ENCODE measurements around the gene PTPRG.

PTPRG gene

GRCh38 chr3:61876797-61877196, 315.4 kb downstream of the PTPRG start:
- no peak overlapping the region for H3K27ac ChIP-seq

GRCh38 chr3:61877359-61878138, 316.2 kb downstream of the PTPRG start:
- TF ChIP-seq ZFX (IDR thresholded peaks at IDR 0.05) (no peak), CTCF (conservative IDR thresholded peaks at IDR 0.05) (no peak; the same call in 1 of the 2 replicates)
- no peak overlapping the region for H3K27ac ChIP-seq

More at GRCh38 chr3:61876797-61877196, 315.4 kb downstream of the PTPRG start:
- no peak for TF ChIP-seq CTCF (conservative IDR thresholded peaks at IDR 0.05)
- no peak for TF ChIP-seq ZFX (IDR thresholded peaks at IDR 0.05)

- no peak for TF ChIP-seq CTCF (conservative IDR thresholded peaks at IDR 0.05)
- TF ChIP-seq ZFX (IDR thresholded peaks at IDR 0.05), result no peak
- no peak overlapping the region for H3K27ac ChIP-seq
Observed at GRCh38 chr3:61882253-61882652, 320.9 kb downstream of the PTPRG start.

- H3K27ac ChIP-seq, result no peak overlapping the region
- no peak for TF ChIP-seq ZFX (IDR thresholded peaks at IDR 0.05)
- TF ChIP-seq CTCF (conservative IDR thresholded peaks at IDR 0.05), result no peak
Observed at GRCh38 chr3:61884794-61885193, 323.4 kb downstream of the PTPRG start.

- no peak for TF ChIP-seq ZFX (IDR thresholded peaks at IDR 0.05)
- TF ChIP-seq CTCF (conservative IDR thresholded peaks at IDR 0.05), result no peak
- no peak overlapping the region for H3K27ac ChIP-seq
Observed at GRCh38 chr3:61885414-61885813, 324.0 kb downstream of the PTPRG start.

GRCh38 chr3:61887206-61887605, 325.8 kb downstream of the PTPRG start:
- H3K27ac ChIP-seq, result no peak overlapping the region
- TF ChIP-seq ZFX (IDR thresholded peaks at IDR 0.05) (no peak), CTCF (conservative IDR thresholded peaks at IDR 0.05) (no peak)

GRCh38 chr3:61889259-61889658, 327.9 kb downstream of the PTPRG start:
- TF ChIP-seq CTCF (conservative IDR thresholded peaks at IDR 0.05) (no peak), ZFX (IDR thresholded peaks at IDR 0.05) (no peak)
- no peak overlapping the region for H3K27ac ChIP-seq
